Sigmoid colon (tissue), 7 donors: ENCODE results near the gene EFCAB8. TPM values are rescaled to one million over a fixed set of nuclear protein-coding genes. Genes with fewer than 3 reads are reported as not detected.
"Not testable (repeated sequence)": the region's sequence is repeated elsewhere in the genome, so short reads cannot be mapped to it uniquely, and the experiment has no call there.

Source experiments
- DNase-seq: peaks from one replicate; pipeline ENCODE4 v3.0.0-alpha.2; 2019
- H3K27ac ChIP-seq, 4 donors: fragments of 200-600 bp; sonication (generic); one replicate each; pipeline ENCODE4 v1.5.1; 2016 to 2019; ENCODE audit warnings: mild to moderate bottlenecking in 1 of 4
- H3K27me3 ChIP-seq, 3 donors: fragments of 200-600 bp; sonication (generic); one replicate each; pipeline ENCODE4 v1.5.1; 2019; ENCODE audit warnings: mild to moderate bottlenecking in 1 of 3
- H3K36me3 ChIP-seq, 4 donors: fragments of 200-600 bp; sonication (generic); one replicate each; pipeline ENCODE4 v1.5.1; 2016 to 2019
- H3K4me1 ChIP-seq, 4 donors: fragments of 200-600 bp; sonication (generic); one replicate each; pipeline ENCODE4 v1.5.1; 2017 to 2019
- H3K4me3 ChIP-seq, 4 donors: fragments of 200-600 bp; sonication (generic); one replicate each; pipeline ENCODE4 v1.5.1; 2017 to 2019; ENCODE audit warnings: mild to moderate bottlenecking in 2 of 4, moderate library complexity in 1 of 4
- H3K9me3 ChIP-seq, 4 donors: fragments of 200-600 bp in 3 of 4; sonication (generic) in 3 of 4; one replicate each; pipeline versions ENCODE4 v1.5.1 to v1.6.1; 2013 to 2019
- EP300 ChIP-seq, 4 donors: sonication (generic); formaldehyde crosslinking; IDR thresholded peaks; one replicate each; pipeline ENCODE4 v1.6.1; 2017; ENCODE audit warnings: antibody characterized with exemption in 4 of 4
- POLR2A ChIP-seq, 2 donors: fragments of 450-650 bp; IDR thresholded peaks; one replicate each; pipeline ENCODE4 v1.6.1; 2016; ENCODE audit warnings: antibody characterized with exemption in 2 of 2, mild to moderate bottlenecking in 2 of 2, moderate library complexity in 2 of 2
- POLR2AphosphoS5 ChIP-seq, 4 donors: sonication (generic); formaldehyde crosslinking; IDR thresholded peaks; one replicate each; pipeline ENCODE4 v1.6.1; 2017; ENCODE audit warnings: antibody characterized with exemption in 4 of 4
- WGBS, 2 donors: extraction: QIAGEN DNeasy Blood & Tissue Kit; methylation state at CpG; one replicate each; pipeline ENCODE4 v1.1.7; 2013; 5-methylcytosine and 5-hydroxymethylcytosine counted together
- intact Hi-C: fragments of 100-400 bp; cut with DNase I; formaldehyde crosslinking; loops from one replicate; pipeline ENCODE4 v1.15.1; 2023
- polyA plus RNA-seq, 3 donors: library from polyadenylated mRNA; stranded (reverse); fragments of 200-250 nt; gene quantifications; one replicate each; pipeline ENCODE4 v1.2.3, GENCODE V29; 2013
- total RNA-seq, 4 donors: library from RNA; depleted of rRNA; stranded (reverse); fragments of >200 nt; gene quantifications; one replicate each; pipeline ENCODE4 v1.1.0, GENCODE V29; 2016
- TF ChIP-seq, protein P1 (sequence below), 4 experiments: fragments of 450-650 bp in 3 of 4; fragments of 200-600 bp in 1 of 4; IDR thresholded peaks; one replicate each; pipeline ENCODE4 v1.5.1; 2016 to 2019; ENCODE audit warnings: antibody characterized with exemption in 4 of 4, mild to moderate bottlenecking in 3 of 4, moderate library complexity in 2 of 4
- donor health status: healthy with polysubstance abuse.
- donor health status: Bipolar disorder and iron deficiency.
- donor health status: healthy.

Gene EFCAB8
- total and polyA plus RNA-seq, 7 donors, result 0.06 to 0.83 (median 0.60) TPM; not detected in 3

DNA sequence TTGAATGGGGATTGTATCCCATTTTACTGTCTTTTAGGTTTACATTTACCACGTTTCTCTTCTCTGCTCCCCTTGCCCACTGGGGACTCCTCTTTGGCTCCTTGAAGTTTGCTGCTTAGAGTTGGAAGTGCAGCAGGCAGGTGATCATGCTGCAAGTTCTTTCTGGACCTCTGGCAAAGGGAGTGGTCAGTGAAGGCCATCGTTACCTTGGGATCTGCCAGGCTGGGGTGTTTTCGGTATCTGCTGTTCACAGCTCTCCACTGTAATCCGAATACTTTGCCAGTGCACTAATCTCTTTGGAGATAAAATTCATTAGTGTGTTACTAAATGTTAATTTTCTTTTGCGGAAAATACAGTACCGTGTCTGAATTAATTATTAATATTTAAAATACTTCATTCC is 9.1 kb upstream of the EFCAB8 start:
- Histone ChIP-seq H3K4me3 (no peak overlapping the region), H3K27me3 (no peaks in the 10 kb centered on the region), H3K9me3 (no peaks in the 10 kb centered on the region), H3K36me3 (peaks cover 0 to 80% (median 14%) of the 10 kb centered on the region in 4 donors), H3K4me1 (peaks cover 0 to 14% (median 6%) of the 10 kb centered on the region in 4 donors), H3K27ac (no peak overlapping the region)
- DNase-seq, result no peak
- TF ChIP-seq POLR2AphosphoS5 (IDR thresholded peaks at IDR 0.05) (no peak), POLR2A (IDR thresholded peaks at IDR 0.05) (no peak), EP300 (IDR thresholded peaks at IDR 0.05) (no peak)
- TF ChIP-seq, protein P1, sequence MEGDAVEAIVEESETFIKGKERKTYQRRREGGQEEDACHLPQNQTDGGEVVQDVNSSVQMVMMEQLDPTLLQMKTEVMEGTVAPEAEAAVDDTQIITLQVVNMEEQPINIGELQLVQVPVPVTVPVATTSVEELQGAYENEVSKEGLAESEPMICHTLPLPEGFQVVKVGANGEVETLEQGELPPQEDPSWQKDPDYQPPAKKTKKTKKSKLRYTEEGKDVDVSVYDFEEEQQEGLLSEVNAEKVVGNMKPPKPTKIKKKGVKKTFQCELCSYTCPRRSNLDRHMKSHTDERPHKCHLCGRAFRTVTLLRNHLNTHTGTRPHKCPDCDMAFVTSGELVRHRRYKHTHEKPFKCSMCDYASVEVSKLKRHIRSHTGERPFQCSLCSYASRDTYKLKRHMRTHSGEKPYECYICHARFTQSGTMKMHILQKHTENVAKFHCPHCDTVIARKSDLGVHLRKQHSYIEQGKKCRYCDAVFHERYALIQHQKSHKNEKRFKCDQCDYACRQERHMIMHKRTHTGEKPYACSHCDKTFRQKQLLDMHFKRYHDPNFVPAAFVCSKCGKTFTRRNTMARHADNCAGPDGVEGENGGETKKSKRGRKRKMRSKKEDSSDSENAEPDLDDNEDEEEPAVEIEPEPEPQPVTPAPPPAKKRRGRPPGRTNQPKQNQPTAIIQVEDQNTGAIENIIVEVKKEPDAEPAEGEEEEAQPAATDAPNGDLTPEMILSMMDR (IDR thresholded peaks at IDR 0.05), result no peak
- 94 to 96% methylated on average over 6 of the region's 6 CpGs for WGBS, 2 donors
- intact Hi-C loops, result no loop called here

DNA sequence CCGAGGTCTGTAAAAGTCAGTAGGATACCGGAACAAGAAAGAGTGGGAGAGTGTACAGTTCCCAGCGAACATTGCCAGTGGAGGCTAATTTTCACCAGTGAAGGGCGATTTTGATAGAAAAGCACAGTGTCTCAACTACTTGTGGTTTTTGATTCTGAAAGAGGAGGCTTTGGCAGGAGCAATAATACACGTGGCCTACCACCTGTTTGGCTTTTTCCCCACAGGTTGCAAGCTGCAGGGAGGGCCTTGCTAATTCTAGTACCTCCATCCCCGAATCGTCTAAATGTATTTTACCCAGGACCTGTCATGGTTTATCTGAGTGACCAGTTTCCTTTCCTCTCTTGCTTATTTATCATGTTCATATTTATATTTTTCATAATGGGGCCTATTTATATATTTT is 3.3 kb upstream of the EFCAB8 start:
- TF ChIP-seq POLR2AphosphoS5 (IDR thresholded peaks at IDR 0.05) (no peak), POLR2A (IDR thresholded peaks at IDR 0.05) (no peak)
- TF ChIP-seq, protein P1 (IDR thresholded peaks at IDR 0.05), result no peak

DNA sequence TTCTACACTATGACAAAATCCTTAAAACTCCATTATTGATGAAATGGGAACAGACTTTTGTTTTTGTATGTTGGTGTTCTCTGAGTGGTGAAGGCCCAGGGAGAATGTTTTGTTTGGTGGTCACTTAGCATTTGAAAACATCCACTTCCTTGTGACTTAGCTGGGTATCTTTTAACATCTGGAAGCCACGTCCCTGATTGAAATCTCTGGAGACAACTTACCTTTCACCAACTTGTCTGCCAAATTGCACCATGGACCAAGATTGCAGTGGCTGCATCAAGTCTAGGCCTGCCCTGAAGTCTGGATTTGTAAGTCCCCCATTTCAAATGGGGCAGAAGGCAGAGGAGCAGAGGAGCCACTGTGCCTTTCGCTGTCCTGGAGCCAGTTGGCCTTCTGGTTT is 534 bp upstream of the EFCAB8 start:
- WGBS, 2 donors, result 87 to 89% methylated on average over 2 of the region's 2 CpGs
- intact Hi-C loops, result no loop called here
- DNase-seq, result no peak
- no peaks in the 10 kb centered on the region for H3K27me3 ChIP-seq
- peaks cover 0 to 4% (median 0%) of the 10 kb centered on the region in 4 donors for H3K4me1 ChIP-seq
- no peak overlapping the region for H3K27ac ChIP-seq
- H3K36me3 ChIP-seq, result peaks cover 0 to 42% (median 5%) of the 10 kb centered on the region in 4 donors
- H3K4me3 ChIP-seq, result no peak overlapping the region
- H3K9me3 ChIP-seq, result no peaks in the 10 kb centered on the region
- TF ChIP-seq POLR2AphosphoS5 (IDR thresholded peaks at IDR 0.05) (no peak), POLR2A (IDR thresholded peaks at IDR 0.05) (no peak), EP300 (IDR thresholded peaks at IDR 0.05) (no peak)
- TF ChIP-seq, protein P1 (IDR thresholded peaks at IDR 0.05), result no peak

More for the DNA sequence above, 3.3 kb upstream of the EFCAB8 start:
- Histone ChIP-seq H3K4me1 (peaks cover 0 to 4% (median 0%) of the 10 kb centered on the region in 4 donors), H3K4me3 (no peak overlapping the region), H3K36me3 (peaks cover 0 to 68% (median 6%) of the 10 kb centered on the region in 4 donors), H3K27ac (no peak overlapping the region), H3K9me3 (no peaks in the 10 kb centered on the region), H3K27me3 (no peaks in the 10 kb centered on the region)
- DNase-seq, result no peak
- intact Hi-C loops, result no loop called here
- WGBS, 2 donors, result 83 to 89% methylated on average over 7 of the region's 7 CpGs

DNA sequence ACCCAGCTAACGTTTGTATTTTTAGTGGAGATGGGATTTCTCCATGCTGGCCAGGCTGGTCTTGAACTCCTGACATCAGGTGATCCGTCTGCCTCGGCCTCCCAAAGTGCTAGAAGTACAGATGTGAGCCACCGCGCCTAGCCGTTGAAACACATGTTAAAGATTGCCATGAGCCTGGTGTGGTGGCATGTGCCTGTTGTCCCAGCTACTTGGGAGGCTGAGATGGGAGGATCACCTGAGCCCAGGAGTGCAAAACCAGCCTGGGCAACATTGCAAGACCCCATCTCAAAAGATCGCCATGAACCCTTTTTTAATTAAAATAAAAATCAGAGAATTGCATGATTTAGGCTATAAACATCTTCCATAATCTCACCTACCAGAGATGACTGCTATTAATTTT is 2.7 kb downstream of the EFCAB8 start:
- no peak overlapping the region for H3K27ac ChIP-seq
- 85 to 96% methylated on average over 7 of the region's 7 CpGs for WGBS, 2 donors
- no peaks in the 10 kb centered on the region for H3K9me3 ChIP-seq
- H3K36me3 ChIP-seq, result peaks cover 0 to 16% (median 2%) of the 10 kb centered on the region in 4 donors
- TF ChIP-seq EP300 (IDR thresholded peaks at IDR 0.05) (no peak), POLR2AphosphoS5 (IDR thresholded peaks at IDR 0.05) (no peak), POLR2A (IDR thresholded peaks at IDR 0.05) (no peak)
- TF ChIP-seq, protein P1 (IDR thresholded peaks at IDR 0.05), result no peak
- H3K27me3 ChIP-seq, result no peaks in the 10 kb centered on the region
- DNase-seq, result no peak
- H3K4me1 ChIP-seq, result peaks cover 0 to 4% (median 0%) of the 10 kb centered on the region in 4 donors
- no peak overlapping the region for H3K4me3 ChIP-seq
- intact Hi-C loops, result no loop called here

DNA sequence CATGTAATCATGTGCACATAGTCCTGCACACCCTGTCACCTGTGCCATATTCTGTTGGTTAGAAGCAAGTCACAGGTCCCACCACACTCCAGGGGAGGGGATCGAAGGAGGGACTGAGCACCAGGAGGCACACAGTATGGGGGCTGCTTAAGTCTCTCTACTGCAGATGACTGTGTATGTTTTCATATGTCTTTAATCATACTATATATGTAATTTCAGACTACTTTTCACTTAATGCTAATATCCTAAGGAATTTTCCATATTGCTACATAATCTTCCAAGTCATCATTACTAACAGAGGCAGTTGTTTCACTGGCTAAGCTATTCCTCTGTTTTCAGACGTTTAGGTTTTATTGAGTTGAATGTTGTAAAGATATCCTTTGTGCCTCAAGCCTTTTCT is 10.8 kb downstream of the EFCAB8 start:
- intact Hi-C loops, result no loop called here
- no peak for DNase-seq
- TF ChIP-seq, protein P1 (IDR thresholded peaks at IDR 0.05), result no peak
- TF ChIP-seq POLR2AphosphoS5 (IDR thresholded peaks at IDR 0.05) (no peak), EP300 (IDR thresholded peaks at IDR 0.05) (no peak), POLR2A (IDR thresholded peaks at IDR 0.05) (no peak)

DNA sequence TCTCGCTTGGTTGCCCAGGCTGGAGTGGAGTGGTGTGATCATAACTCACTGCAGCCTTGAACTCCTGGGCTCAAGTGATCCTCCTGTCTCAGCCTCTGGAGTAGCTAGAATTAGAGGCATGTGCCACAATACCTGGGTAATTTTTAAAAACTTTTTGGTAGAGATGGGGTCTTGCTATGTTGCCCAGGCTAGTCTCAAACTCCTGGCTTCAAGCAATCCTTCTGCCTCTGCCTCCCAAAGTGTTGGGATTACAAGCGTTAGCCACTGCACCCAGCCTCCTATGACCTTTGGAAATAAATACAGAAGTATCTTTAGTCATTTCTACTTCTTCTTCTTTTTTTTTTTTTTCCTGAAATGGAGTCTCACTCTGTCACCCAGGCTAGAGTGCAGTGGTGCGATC is 11.8 kb downstream of the EFCAB8 start:
- H3K27ac ChIP-seq, H3K4me1 ChIP-seq, H3K9me3 ChIP-seq, H3K4me3 ChIP-seq, intact Hi-C loops, H3K36me3 ChIP-seq, DNase-seq, H3K27me3 ChIP-seq: not testable (repeated sequence)
- WGBS, 2 donors, result 89 to 91% methylated on average over 3 of the region's 3 CpGs

More for the DNA sequence above, 10.8 kb downstream of the EFCAB8 start:
- H3K4me3 ChIP-seq, result no peak overlapping the region
- no peaks in the 10 kb centered on the region for H3K9me3 ChIP-seq
- no peaks in the 10 kb centered on the region for H3K4me1 ChIP-seq
- H3K27me3 ChIP-seq, result no peaks in the 10 kb centered on the region
- H3K27ac ChIP-seq, result no peak overlapping the region
- 54 to 70% methylated on average over 2 of the region's 2 CpGs for WGBS, 2 donors
- no peaks in the 10 kb centered on the region for H3K36me3 ChIP-seq
